Right ventricle myocardium inferior (tissue), 1 donor: Measurements from ENCODE around the gene SMAD1. TPM values are rescaled to one million over a fixed set of nuclear protein-coding genes. Genes with fewer than 3 reads are reported as not detected.
"Not testable (repeated sequence)": the region's sequence is repeated elsewhere in the genome, so short reads cannot be mapped to it uniquely, and the experiment has no call there.

ENCODE experiments used
- ATAC-seq: fragments of 200-7000 bp; cut with Tn5 transposase; one replicate; pipeline ENCODE4 v1.9.1; 2020; ENCODE audit warnings: mild to moderate bottlenecking, moderate library complexity
- DNase-seq: peaks from one replicate; pipeline ENCODE4 v3.0.0; 2021; ENCODE audit errors: missing footprints
- intact Hi-C: fragments of 100-400 bp; cut with DNase I; formaldehyde crosslinking; loops from one replicate; pipeline ENCODE4 v1.11.0; 2022
- total RNA-seq: library from RNA; stranded (reverse); fragmentation: NEBNext Ultra II Directional; extraction: Animal tissue kit (Norgen Biotek cat#: 25700); gene quantifications from one replicate; pipeline ENCODE4 v1.2.1, GENCODE V29; 2021
- donor health status: DM: no; HTN: yes; CAD: no; lungs with severe emphysema.

SMAD1 gene
- total RNA-seq, 1 donor from 2014 or later = 12.0 TPM

- DNase-seq (no peak), ATAC-seq (peak; percentile 36)
- intact Hi-C loops = no loop called here
These were observed 59.7 kb downstream of the SMAD1 start for GRCh38 chr4:145541346-145541745.

DNA sequence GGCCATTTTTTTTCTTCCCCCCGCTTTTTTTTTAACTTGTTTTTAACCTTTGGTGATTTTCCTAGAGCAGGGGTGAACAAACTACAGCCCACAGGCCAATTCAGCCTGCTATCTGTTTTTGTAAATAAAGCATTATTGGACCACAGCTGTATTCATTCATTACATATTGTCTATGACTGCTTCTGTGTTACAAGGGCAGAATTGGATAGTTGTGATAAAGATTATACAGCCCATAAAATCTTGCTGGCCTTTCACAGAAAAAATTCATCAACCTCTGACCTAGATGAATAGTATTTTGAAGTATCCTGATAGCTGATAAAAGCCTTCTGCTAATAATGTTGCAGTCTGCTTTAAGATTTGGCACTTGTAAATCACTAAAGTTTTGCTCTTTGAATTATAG lies 63.4 kb downstream of the SMAD1 start:
- intact Hi-C loops = loop anchor here (5.0 kb wide), 1 partner anchor 63 kb away; the partner anchor contains the start of gene SMAD1

GRCh38 chr4:145545538-145546174 lies 64.0 kb downstream of the SMAD1 start:
- no peak for DNase-seq
- intact Hi-C loops = loop anchor here (5.0 kb wide), 1 partner anchor 63 kb away; the partner anchor contains the start of gene SMAD1
- ATAC-seq = peak; percentile 64

More for the DNA sequence above, 63.4 kb downstream of the SMAD1 start:
- DNase-seq (no peak), ATAC-seq (no peak)

GRCh38 chr4:145546175-145546915 lies 64.7 kb downstream of the SMAD1 start:
- intact Hi-C loops = loop anchor here (5.0 kb wide), 1 partner anchor 64 kb away; the partner anchor contains the start of gene SMAD1
- no peak for ATAC-seq
- no peak for DNase-seq

DNA sequence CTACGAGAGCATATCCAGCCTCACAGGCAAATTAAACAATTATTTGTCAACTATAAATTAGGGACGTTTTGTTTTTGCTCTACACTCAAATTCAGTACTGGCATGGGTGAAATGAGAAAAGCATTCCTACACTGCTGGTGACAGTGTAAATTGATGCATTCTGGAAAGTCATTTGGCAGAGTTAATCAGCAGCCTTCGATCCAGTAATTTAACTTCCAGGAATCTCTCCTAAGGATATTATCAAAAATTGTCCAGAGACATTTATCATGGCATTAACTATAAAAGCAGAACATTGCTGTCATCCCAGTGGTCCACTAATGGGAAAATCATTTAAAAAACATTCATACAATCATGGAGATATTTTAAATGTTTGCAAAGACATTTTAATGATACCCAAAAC lies 70.0 kb downstream of the SMAD1 start:
- intact Hi-C loops = no loop called here
- no peak for ATAC-seq
- DNase-seq = no peak

DNA sequence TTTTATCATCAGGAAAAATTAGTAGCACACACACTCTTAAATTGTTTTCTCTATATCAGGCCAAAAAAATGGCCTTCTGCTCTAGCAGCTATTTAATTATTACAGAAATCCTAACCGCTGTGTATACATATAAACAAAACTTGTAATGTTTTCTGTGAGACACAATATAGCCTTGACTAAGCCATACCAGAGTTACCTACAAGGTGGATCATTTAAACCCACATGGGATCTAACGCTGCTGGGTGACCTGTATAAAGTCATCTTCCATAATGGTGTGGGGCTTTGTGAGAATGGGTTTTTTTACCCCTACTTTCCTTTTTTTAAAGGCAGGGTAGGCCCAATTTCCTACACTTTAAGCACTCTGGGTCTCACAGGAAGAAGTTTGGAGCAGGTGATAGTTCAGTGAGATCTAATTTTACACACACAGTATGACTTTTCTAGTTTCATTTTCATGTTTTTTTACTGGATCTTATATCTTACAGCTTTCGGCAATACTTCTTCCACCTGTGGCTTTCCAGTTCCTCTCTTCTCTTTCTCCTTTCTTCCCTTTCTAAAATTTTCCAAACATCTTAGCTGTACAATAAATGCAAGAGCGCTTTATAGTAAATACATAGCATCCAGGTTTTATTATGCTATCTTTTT lies 70.6 kb downstream of the SMAD1 start:
- intact Hi-C loops = no loop called here
- DNase-seq = no peak
- no peak for ATAC-seq

GRCh38 chr4:145553375-145553774 lies 71.7 kb downstream of the SMAD1 start:
- no peak for ATAC-seq
- intact Hi-C loops = no loop called here
- no peak for DNase-seq

DNA sequence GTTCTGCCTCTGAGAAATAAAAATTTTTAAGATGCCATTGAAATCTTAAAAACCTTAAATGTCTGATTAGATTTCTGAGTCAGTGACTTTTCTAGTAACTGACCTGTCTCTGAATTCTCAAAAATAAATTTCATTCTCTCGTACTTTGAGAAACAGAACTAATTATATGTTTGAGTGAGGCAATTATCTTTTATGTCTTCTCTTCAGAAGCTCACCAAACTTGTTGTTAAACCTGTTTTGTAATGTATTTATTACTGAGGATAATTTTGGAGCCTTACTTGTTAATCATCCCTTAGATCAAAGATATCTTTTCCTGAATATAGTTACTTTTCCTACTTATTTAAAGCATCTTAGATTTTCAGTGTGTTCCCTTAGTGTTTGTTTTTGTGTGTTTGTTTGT lies 73.0 kb downstream of the SMAD1 start:
- DNase-seq (no peak), ATAC-seq (no peak)
- intact Hi-C loops = no loop called here

GRCh38 chr4:145557720-145558119 lies 76.1 kb downstream of the SMAD1 start:
- intact Hi-C loops = loop anchor here (2.0 kb wide), 2 partner anchors 75 to 323 kb away; no protein-coding TSS in a partner anchor
- DNase-seq (peak; percentile 63), ATAC-seq (peak; percentile 81)

GRCh38 chr4:145563293-145563985 lies 81.8 kb downstream of the SMAD1 start:
- no peak for DNase-seq
- no peak for ATAC-seq
- intact Hi-C loops = no loop called here

DNA sequence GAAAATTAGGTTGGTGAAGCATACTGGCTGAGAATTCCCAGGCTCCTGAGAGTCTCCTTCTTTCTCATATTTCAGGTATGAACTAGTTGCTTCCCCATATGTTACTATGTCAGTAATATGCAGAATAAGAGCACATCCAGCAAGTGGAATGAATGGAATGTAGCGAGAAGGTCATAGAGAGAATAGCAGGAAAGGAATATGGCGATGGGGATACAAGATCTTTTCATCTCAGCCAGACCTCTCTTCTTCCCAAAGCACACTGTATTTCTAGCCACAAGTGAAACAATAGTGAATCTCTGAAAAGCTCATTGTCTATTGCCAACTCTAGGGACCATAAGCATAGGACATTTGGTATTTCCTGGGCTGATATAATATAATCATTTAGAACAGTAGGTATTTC lies 82.9 kb downstream of the SMAD1 start:
- no peak for DNase-seq
- ATAC-seq = no peak
- intact Hi-C loops = no loop called here

DNA sequence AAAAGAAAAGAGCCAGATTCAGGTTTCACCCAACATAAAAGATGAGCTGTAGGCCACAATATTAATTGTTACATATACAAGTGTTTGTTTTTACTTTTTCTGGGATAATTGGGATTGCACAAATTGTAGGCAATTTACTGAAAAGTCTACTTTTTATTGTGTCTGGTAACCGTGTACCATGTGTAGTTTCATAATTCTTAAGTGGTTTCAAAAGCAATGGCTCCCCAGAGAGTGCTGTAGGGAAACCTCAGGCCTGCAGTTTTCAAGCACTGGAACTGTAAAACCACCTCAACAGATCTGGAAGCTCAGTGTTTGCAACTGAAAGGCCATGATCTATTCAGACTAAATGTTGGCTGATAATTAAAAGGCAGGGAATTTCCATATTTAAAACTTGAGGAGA lies 83.7 kb downstream of the SMAD1 start:
- ATAC-seq (no peak), DNase-seq (no peak)
- intact Hi-C loops = no loop called here

DNA sequence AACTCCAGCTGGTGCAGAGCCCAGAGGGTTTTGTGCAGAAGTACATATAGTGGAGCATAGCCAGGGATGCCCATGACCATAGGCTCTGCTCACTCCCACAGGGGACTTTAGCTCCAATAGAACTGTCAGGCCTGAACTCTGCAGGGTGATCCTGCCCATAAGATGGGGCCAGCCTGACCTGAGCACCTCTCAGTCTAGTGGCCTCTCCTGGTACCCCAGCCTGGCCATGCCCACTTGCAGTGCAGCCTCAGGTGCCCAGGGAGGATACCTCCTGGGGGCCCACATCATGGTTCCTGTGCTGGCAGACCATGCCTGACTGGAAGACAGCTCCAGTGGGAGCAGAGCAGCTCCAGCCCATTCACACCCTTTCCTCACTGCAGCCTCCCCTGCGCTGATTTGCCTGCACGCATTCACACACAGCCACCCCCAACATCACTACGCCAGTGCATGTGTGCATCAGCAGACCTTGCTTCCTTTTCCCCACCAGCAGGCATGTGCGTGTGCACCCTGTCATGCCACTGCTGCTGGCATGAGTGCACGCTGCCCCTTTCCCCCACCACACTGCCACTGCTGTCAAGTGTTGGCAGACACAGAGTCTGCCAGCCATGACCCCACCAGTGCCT lies 84.5 kb downstream of the SMAD1 start:
- intact Hi-C loops = no loop called here
- ATAC-seq = no peak
- peak; percentile 41 for DNase-seq

GRCh38 chr4:145566768-145567167 lies 85.1 kb downstream of the SMAD1 start:
- DNase-seq (peak; percentile 25), ATAC-seq (no peak)
- intact Hi-C loops = no loop called here

DNA sequence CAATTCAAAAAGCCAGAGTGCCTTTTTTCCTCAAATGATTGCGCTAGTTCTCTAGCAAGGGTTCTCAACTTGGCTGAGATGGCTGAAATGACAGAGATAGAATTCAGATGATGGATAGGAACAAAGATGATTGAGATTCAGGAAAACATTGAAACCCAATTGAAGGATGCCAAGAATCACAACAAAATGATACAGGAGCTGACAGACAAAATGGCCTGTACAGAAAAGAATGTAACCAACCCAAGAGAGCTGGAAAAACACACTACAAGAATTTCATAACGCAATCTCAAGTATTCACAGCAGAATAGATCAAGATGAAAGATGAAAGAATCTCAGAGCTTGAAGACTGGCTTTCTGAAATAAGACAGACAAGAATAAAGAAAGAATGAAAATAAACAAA lies 85.9 kb downstream of the SMAD1 start:
- intact Hi-C loops = no loop called here
- ATAC-seq = no peak

GRCh38 chr4:145574546-145574945 lies 92.9 kb downstream of the SMAD1 start:
- intact Hi-C loops, ATAC-seq, DNase-seq: not testable (repeated sequence)

More for the DNA sequence above, 85.9 kb downstream of the SMAD1 start:
- DNase-seq = no peak

DNA sequence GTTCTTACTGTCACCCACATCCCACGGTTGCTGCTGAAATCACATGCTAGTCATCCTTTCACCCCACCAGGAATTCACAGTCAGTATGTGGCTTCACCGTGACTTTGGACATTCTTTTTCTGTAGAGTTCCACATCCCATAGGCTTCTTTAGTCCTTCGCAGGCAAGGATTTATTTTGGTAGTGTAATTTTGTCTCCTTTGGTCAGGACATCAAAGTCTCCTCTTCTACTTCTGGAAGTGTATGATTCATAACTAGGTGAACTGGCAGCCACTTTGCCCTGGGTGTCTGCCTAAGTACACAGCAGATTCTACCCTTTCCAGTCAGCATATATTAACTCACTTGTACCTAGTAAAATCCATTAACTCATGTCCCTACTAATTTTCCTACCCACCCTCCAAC lies 99.3 kb downstream of the SMAD1 start:
- no peak for ATAC-seq
- intact Hi-C loops = no loop called here
- no peak for DNase-seq

GRCh38 chr4:145583191-145584055 lies 101.8 kb downstream of the SMAD1 start:
- intact Hi-C loops = no loop called here
- no peak for DNase-seq
- no peak for ATAC-seq
